Activated CD4-positive, alpha-beta T cell treated with anti-CD3 and anti-CD28 coated beads for 36 hours (primary cell): ENCODE measurements around the gene TNXB. TPM values are rescaled to one million over a fixed set of nuclear protein-coding genes. Genes with fewer than 3 reads are reported as not detected.
A peak's percentile ranks its signal among the peaks of the same experiment; 100 is the strongest.

Source experiments
- ATAC-seq: fragments of 200-7000 bp; cut with Tn5 transposase; one replicate; pipeline ENCODE4 v1.10.0; 2021; ENCODE audit warnings: mild to moderate bottlenecking, moderate library complexity
- CTCF ChIA-PET: fragments of 350-600 bp; sonication (Branson Sonifier 250); formaldehyde crosslinking; loops from one replicate; lab custom pipeline; 2021; ENCODE audit warnings: antibody characterized with exemption; lab: Charles Lee
- POLR2A ChIA-PET: fragments of 350-600 bp; sonication (Branson Sonifier 250); formaldehyde crosslinking; loops from one replicate; lab custom pipeline; 2021; ENCODE audit warnings: antibody characterized with exemption, inconsistent platforms; lab: Charles Lee
- DNase-seq: peaks from one replicate; pipeline ENCODE4 v3.0.0-alpha.2; 2020
- H3K27ac Mint-ChIP-seq: one replicate; pipeline ENCODE4 v1.8.0; 2021; ENCODE audit warnings: mixed read lengths
- H3K27me3 Mint-ChIP-seq: one replicate; pipeline ENCODE4 v1.8.0; 2021; ENCODE audit warnings: mixed read lengths
- H3K36me3 Mint-ChIP-seq: one replicate; pipeline ENCODE4 v1.8.0; 2021; ENCODE audit warnings: low read depth, mixed read lengths
- H3K4me1 Mint-ChIP-seq: one replicate; pipeline ENCODE4 v1.8.0; 2021; ENCODE audit warnings: mixed read lengths
- H3K4me3 Mint-ChIP-seq: one replicate; pipeline ENCODE4 v1.8.0; 2021; ENCODE audit warnings: mild to moderate bottlenecking, moderate library complexity, mixed read lengths
- H3K9me3 Mint-ChIP-seq: one replicate; pipeline ENCODE4 v1.8.0; 2021; ENCODE audit warnings: low read depth, mixed read lengths
- intact Hi-C, 2 experiments: fragments of 100-400 bp; cut with DNase I in 1 of 2; cut with micrococcal nuclease in 1 of 2; formaldehyde crosslinking; loops; one replicate each; pipeline versions ENCODE4 v1.14.2 to v1.15.1; 2022 to 2024; cut with DNase I, micrococcal nuclease
- total RNA-seq, 2 experiments: library from RNA; stranded (reverse); gene quantifications; one replicate each; pipeline ENCODE4 v1.2.3, GENCODE V29; 2021

The TNXB gene
- total RNA-seq, 2 experiments from 2014 or later = 3.5 to 3.8 TPM

DNA sequence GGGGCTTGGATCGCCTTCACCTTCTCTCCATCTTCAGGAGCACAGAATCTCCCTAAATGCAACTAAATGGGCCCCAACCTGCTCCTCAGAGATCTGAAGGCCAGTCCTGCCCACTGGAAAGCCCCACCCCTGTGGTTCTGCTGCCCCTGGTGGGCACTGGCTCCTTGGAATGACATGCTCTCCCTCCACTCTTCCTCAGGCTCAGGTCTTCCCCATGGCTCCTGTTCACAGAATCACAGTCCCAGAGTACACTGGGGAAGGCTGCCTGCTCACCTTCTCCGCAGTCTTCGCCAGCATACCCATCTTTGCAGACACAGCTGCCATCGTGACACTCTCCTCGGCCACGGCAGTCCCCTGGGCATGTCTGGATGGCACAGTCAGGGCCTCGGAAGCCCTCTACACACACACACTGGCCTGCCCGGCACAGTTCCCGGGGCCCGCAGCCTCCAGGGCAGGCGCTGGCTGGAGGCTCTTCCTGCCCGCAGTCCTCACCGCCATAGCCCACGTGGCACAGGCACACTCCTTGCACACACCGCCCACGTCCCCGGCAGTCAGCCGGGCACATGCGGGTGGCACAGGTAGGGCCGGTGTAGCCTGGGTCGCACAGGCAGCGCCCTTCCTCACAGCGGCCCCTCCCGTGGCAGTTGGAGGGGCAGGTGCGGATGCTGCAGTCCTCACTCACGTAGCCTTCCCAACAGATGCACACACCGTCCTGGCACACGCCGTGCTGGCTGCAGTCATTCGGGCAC, 13.6 kb downstream of the TNXB start:
- H3K27me3 Mint-ChIP-seq = peaks cover 28% of the 10 kb centered on the region
- no peak overlapping the region for H3K4me3 Mint-ChIP-seq
- intact Hi-C loops = no loop called here
- no peak for DNase-seq
- ChIA-PET POLR2A (no interaction called here), CTCF (interaction anchor here (0.6 to 0.7 kb wide), 3 partner anchors 130 to 192 kb away, joined by 3 to 4 read pairs (median 3); no protein-coding TSS in a partner anchor)
- H3K9me3 Mint-ChIP-seq = no peaks in the 10 kb centered on the region
- no peaks in the 10 kb centered on the region for H3K4me1 Mint-ChIP-seq
- ATAC-seq = no peak
- no peaks in the 10 kb centered on the region for H3K36me3 Mint-ChIP-seq
- no peak overlapping the region for H3K27ac Mint-ChIP-seq

DNA sequence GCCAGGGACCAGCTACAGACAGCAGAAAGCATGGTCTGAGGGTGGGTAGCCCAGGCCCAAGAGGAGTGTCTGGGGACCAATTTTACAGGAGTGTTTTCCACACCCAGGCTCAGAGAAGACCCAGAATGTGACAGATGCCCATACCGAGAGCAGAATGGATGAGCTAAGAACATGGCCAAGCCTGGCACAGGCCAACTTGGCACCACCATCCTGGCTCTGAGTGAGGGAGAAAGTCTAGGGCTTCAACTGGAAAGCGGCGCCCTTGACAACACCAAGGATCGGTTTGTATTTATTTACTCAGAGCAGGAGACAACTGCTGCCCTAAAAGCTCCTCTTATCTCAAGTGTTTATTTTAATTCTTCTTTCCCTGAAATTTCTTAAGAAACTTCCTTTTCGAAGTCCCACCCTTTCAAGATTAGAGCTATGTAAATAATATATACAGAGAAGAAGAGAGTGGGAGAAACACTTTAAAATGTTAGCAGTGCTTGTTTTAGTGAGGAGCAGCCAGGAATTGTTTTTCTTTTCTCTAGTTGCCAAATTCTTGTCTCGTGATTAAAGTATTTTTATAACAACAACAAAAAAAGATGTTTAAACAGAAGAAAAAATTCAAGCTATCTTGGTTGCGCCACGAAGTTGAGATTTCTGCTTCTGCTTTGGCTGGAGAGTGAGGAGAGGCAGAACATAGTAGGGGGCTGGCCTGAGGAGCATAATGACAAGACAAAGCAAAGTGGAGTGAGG, 16.2 kb downstream of the TNXB start:
- ChIA-PET CTCF (interaction anchor here (0.5 to 2.3 kb wide), 4 partner anchors 16 to 154 kb away, joined by 3 to 7 read pairs (median 4); a partner anchor contains a TSS), POLR2A (interaction anchor here (0.7 kb wide), 1 partner anchor 15 kb away, joined by 3 read pairs; no protein-coding TSS in a partner anchor)

DNA sequence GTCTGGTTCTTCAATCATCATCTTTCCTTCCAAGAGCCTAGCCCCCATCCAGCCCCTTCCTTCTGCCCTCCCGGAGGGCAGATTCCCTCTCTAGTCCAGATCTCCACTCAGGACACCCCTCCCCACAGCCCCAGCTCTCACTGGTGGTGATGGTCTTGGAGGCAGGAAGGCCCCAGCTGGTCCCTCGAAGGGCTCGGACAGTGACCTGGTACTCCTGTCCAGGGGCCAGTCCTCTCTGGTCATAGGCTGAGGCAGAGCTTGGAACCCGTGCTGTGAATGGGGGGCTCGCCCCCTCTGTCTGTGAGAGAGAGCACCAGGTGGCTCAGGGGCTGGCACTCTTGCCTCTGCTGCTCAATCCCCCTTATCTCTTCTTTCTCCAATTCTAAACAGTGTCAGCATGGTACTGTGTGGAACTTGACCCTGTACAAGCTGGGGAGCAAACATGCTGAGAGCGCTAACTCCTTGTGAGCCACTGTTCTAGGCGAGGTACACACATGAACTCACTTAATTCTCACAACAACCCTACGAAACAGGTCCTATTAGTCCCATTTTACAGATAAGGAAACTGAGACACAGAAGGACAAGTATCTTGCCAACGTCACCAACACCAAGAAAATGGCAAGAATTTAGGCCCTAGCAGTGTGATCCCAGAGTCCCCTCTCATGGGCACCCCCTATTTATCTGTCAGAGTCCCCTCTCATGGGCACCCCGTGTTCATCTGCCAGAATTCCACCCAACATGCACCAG, 19.9 kb downstream of the TNXB start:
- POLR2A ChIA-PET = no interaction called here
- H3K4me3 Mint-ChIP-seq = no peak overlapping the region
- H3K9me3 Mint-ChIP-seq = no peaks in the 10 kb centered on the region
- ATAC-seq (no peak), DNase-seq (no peak)
- intact Hi-C loops = loop anchor here in 1 of 2 experiments (5.0 kb wide), 1 partner anchor 153 kb away; no protein-coding TSS in a partner anchor
- no peak overlapping the region for H3K27ac Mint-ChIP-seq
- H3K4me1 Mint-ChIP-seq = peaks cover 9% of the 10 kb centered on the region
- CTCF ChIA-PET = interaction anchor here (0.6 to 1.1 kb wide), 4 partner anchors 30 to 359 kb away, joined by 3 read pairs; no protein-coding TSS in a partner anchor
- no peaks in the 10 kb centered on the region for H3K36me3 Mint-ChIP-seq
- H3K27me3 Mint-ChIP-seq = peaks cover 25% of the 10 kb centered on the region

More for the DNA sequence above, 16.2 kb downstream of the TNXB start:
- peaks cover 27% of the 10 kb centered on the region for H3K27me3 Mint-ChIP-seq
- intact Hi-C loops = no loop called here
- ATAC-seq (no peak), DNase-seq (no peak)
- no peak overlapping the region for H3K4me3 Mint-ChIP-seq
- H3K36me3 Mint-ChIP-seq = no peaks in the 10 kb centered on the region
- no peaks in the 10 kb centered on the region for H3K4me1 Mint-ChIP-seq
- H3K9me3 Mint-ChIP-seq = no peaks in the 10 kb centered on the region
- no peak overlapping the region for H3K27ac Mint-ChIP-seq

DNA sequence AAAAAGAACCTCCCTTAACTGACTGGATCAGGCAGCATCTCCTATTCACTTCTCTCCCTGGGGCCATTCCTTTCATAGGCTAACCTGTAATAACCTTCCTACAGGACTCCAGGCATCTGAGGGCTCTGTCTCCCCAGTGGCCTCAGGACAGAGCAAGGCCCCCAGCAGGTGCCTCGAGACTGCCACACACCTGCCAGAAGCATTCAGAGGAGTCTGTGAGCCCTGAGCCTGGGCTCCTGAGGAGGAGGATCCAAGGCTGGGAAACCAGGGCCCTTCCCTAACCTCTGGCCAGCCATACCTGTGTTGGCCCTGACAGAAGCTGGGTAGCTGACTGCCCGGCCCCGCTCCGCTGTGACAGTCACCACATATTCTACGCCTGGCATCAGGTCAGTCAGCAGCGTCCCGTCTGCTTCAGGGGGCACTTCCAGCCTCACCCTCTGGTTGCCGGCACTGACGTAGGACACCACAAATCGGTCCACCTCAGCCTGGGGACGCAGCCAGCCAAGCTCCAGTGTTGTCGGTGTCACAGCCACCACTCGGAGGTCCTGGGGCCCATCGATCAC, 20.6 kb downstream of the TNXB start:
- Mint-ChIP-seq H3K27me3 (peaks cover 24% of the 10 kb centered on the region), H3K4me1 (peaks cover 9% of the 10 kb centered on the region), H3K4me3 (no peak overlapping the region), H3K36me3 (no peaks in the 10 kb centered on the region), H3K9me3 (no peaks in the 10 kb centered on the region), H3K27ac (no peak overlapping the region)
- ChIA-PET POLR2A (no interaction called here), CTCF (interaction anchor here (0.6 to 1.5 kb wide), 3 partner anchors 41 to 359 kb away, joined by 3 to 4 read pairs (median 3); partner anchors contain the start of gene FKBPL)
- ATAC-seq (no peak), DNase-seq (no peak)
- intact Hi-C loops = loop anchor here in 1 of 2 experiments (5.0 kb wide), 1 partner anchor 154 kb away; no protein-coding TSS in a partner anchor

DNA sequence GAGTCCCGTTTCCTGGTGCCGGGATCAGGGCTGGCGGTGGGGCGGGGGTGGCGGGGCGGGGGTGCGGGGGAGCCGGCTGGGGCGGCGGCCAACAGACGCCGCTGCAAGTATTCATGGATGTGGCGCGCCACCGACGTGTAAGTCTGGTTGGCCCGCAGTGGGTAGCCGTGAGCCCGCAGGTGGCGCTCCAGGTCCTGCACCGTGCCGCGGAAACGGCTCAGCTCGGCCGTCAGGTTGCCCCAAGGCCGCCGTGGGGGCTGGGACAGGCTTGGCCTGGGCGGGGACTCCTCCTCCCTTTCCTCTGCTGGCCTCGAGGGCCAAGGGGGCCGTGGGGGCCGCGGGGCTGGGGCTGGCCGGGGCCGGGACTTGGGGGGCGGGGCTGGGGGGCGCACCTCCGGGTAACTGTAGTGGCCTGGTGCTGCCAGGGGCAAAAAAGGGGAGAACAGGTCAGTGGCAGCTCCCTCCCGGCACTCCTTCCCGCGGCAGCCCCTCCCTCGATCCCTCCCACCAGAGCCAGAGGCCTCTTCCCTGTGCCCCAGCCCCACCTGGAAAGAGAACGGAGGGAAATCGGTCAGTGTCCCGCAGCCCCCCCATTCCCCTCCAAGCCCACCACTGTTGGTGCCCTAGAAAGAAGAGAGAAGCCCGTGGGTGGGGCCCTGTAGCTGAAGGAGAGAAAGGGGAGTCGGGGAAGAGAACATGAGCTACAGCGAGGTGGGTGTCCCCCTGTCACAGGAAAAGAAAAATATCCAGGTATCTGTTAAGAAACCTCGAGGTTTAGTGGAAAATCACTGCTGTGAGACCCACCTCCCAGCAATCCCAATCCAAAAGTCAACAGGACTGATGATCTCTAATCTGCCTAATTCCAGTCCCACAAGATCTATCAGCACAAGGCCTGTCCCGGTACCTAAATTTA, 21.3 kb downstream of the TNXB start:
- no peaks in the 10 kb centered on the region for H3K9me3 Mint-ChIP-seq
- ChIA-PET CTCF (interaction anchor here (0.6 to 1.5 kb wide), 5 partner anchors 14 to 192 kb away, joined by 3 to 5 read pairs (median 3); partner anchors contain the start of gene FKBPL), POLR2A (no interaction called here)
- peak; percentile 93 for ATAC-seq
- H3K4me1 Mint-ChIP-seq = peaks cover 9% of the 10 kb centered on the region
- intact Hi-C loops = loop anchor here in 1 of 2 experiments (1.0 to 5.0 kb wide), 3 partner anchors 66 to 154 kb away; partner anchors contain the start of genes AGPAT1 and PPT2
- H3K4me3 Mint-ChIP-seq = no peak overlapping the region
- DNase-seq = peak; percentile 89
- no peaks in the 10 kb centered on the region for H3K36me3 Mint-ChIP-seq
- peaks cover 27% of the 10 kb centered on the region for H3K27me3 Mint-ChIP-seq
- no peak overlapping the region for H3K27ac Mint-ChIP-seq

DNA sequence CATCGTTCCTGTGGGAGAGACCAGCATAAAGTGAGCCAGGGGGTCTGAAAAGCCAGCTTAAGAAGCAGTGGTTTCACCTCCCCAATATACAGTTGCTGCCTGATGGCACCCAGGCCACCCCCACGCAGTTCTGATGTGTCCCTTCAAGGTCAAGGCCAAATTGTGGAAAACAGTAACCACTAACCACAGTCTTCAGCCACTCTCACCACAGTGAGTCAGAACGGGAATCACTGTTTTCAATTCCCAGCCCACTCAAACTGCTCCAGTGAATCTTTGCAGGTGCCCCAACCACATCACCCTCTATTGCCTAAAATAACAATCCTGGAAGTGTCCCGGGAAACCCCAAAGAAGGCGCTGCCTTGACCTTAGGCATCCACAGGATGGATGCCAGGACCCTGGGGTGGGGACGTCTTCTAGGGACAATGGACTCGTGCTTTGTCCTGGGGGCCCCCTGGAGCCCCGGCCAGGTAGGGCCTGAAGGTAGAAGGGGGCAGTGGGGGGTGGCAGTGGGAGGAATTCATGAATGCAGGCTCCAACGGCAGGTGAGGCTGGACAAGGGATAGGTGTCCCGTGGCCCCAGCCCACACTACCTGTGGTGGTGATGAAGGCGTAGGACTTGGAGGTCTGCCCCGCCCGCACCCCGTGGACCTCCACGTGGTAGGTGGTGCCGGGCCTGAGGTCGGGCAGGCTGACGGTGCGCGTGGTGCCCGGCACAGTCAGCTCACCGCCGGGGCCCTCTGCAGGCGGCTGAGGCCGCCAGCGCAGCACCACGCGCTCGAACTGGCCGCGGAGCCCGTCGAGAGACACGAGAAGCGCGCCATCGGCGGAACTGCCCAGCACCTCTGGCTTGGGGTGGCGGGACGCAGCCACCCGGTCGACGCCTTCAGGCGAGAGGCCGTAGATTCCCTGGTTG, 22.2 kb downstream of the TNXB start:
- intact Hi-C loops = loop anchor here in 1 of 2 experiments (1.0 to 5.0 kb wide), 3 partner anchors 67 to 155 kb away; partner anchors contain the start of genes AGPAT1 and PPT2

DNA sequence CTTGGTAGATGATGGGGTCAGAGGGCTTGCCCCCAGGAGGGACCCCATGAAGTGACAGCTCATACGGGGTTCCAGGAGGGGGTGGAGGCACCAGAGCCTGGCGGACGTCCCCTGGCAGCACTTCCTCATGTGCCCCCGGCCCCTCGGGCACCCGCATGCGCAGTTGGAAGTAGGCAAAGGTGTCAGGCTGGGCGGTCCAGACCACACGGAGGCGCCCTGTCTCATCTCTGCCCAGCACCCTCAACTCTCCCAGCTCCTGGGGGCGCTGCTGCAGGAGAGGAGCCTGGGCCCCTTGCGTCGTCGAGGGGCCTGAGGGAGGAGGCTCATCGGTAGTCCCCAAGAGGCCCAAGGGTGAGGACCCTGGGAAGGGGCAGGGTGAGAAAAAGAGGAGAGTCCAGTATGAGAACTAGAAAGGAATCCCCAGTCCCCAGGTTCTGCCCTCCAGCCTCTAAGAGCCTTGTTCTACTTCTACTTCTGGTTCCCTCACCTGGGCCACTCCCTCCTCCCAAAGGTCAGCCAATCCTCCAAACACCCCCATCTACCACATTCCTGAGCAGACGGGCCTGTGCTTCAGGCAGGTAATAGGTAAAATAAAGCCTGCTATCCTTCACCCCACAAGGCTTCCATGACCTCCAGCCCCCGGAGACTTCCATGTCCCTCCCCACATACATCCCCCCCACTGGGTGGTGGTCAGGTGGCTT, 23.2 kb downstream of the TNXB start:
- Mint-ChIP-seq H3K27ac (no peak overlapping the region), H3K4me1 (peaks cover 9% of the 10 kb centered on the region), H3K36me3 (no peaks in the 10 kb centered on the region), H3K4me3 (no peak overlapping the region), H3K9me3 (no peaks in the 10 kb centered on the region), H3K27me3 (peaks cover 26% of the 10 kb centered on the region)
- ChIA-PET POLR2A (no interaction called here), CTCF (no interaction called here)
- ATAC-seq (no peak), DNase-seq (no peak)
- intact Hi-C loops = loop anchor here in 1 of 2 experiments (5.0 kb wide), 1 partner anchor 156 kb away; no protein-coding TSS in a partner anchor

More for the DNA sequence above, 22.2 kb downstream of the TNXB start:
- CTCF ChIA-PET = interaction anchor here (1.2 to 1.5 kb wide), 2 partner anchors 15 to 43 kb away, joined by 3 to 4 read pairs; partner anchors contain the start of gene FKBPL
- H3K9me3 Mint-ChIP-seq = no peaks in the 10 kb centered on the region
- no peaks in the 10 kb centered on the region for H3K36me3 Mint-ChIP-seq
- peaks cover 9% of the 10 kb centered on the region for H3K4me1 Mint-ChIP-seq
- peaks cover 26% of the 10 kb centered on the region for H3K27me3 Mint-ChIP-seq
- POLR2A ChIA-PET = no interaction called here
- DNase-seq (peak; percentile 50), ATAC-seq (peak; percentile 37)
- H3K4me3 Mint-ChIP-seq = no peak overlapping the region
- H3K27ac Mint-ChIP-seq = no peak overlapping the region

DNA sequence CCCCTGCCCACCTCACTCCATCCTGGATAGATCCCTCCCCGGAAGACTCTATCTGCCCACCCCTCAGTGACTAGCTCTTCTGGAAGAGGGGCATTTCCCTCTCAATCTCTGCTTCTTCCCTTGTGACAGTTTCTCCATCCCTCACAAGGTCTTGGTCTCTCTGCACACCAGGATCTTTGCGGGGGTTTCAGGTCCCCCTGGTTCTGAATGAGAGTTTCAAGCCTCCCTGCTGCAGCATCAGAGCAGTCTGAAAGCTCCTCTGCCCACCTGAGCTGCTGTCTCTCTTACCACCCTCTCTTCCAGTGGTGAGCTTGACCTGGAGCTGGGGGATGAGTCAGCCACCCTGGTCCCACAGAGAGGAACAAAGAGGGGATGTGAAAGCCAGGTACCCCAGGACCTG, 24.4 kb downstream of the TNXB start:
- H3K27me3 Mint-ChIP-seq = peaks cover 26% of the 10 kb centered on the region
- ChIA-PET POLR2A (no interaction called here), CTCF (interaction anchor here (0.7 kb wide), 1 partner anchor 742 kb away, joined by 3 read pairs; no protein-coding TSS in a partner anchor)
- no peak for DNase-seq
- H3K4me3 Mint-ChIP-seq = no peak overlapping the region
- intact Hi-C loops = loop anchor here in 1 of 2 experiments (5.0 kb wide), 1 partner anchor 158 kb away; no protein-coding TSS in a partner anchor
- H3K9me3 Mint-ChIP-seq = no peaks in the 10 kb centered on the region
- no peak overlapping the region for H3K27ac Mint-ChIP-seq
- H3K4me1 Mint-ChIP-seq = peaks cover 9% of the 10 kb centered on the region
- H3K36me3 Mint-ChIP-seq = no peaks in the 10 kb centered on the region
- no peak for ATAC-seq
